Neural progenitor cell (in vitro differentiated cells): ENCODE data around the gene CRISPLD2. TPM values are rescaled to one million over a fixed set of nuclear protein-coding genes. Genes with fewer than 3 reads are reported as not detected.

Experiments
- DNase-seq: peaks from one replicate; pipeline ENCODE4 v3.0.0-alpha.2; 2016; ENCODE audit warnings: low spot score
- H2AFZ ChIP-seq: fragments of 200-600 bp; sonication (generic); replicated peaks from 2 replicates; pipeline ENCODE4 v1.6.1; 2016; ENCODE audit warnings: antibody characterized with exemption
- H3F3A ChIP-seq: fragments of 200-600 bp; sonication (generic); 2 replicates; pipeline ENCODE4 v1.6.1; 2016; ENCODE audit warnings: antibody characterized with exemption, low read depth
- H3K27ac ChIP-seq: fragments of 200-600 bp; sonication (generic); 2 replicates; pipeline ENCODE4 v1.5.1; 2016; ENCODE audit warnings: mild to moderate bottlenecking
- H3K27me3 ChIP-seq: fragments of 200-600 bp; sonication (generic); 2 replicates; pipeline ENCODE4 v1.6.1; 2016; ENCODE audit warnings: mild to moderate bottlenecking, moderate library complexity
- H3K36me3 ChIP-seq: fragments of 200-600 bp; sonication (generic); 2 replicates; pipeline ENCODE4 v1.5.1; 2016
- H3K4me1 ChIP-seq: fragments of 200-600 bp; sonication (generic); 2 replicates; pipeline ENCODE4 v1.6.1; 2016; ENCODE audit warnings: mixed run types
- H3K4me2 ChIP-seq: fragments of 200-600 bp; sonication (generic); 2 replicates; pipeline ENCODE4 v1.6.1; 2016
- H3K4me3 ChIP-seq: fragments of 200-600 bp; sonication (generic); 2 replicates; pipeline ENCODE4 v1.5.1; 2016
- H3K79me2 ChIP-seq: fragments of 200-600 bp; sonication (generic); 2 replicates; pipeline ENCODE4 v1.6.1; 2016; ENCODE audit warnings: low read depth
- H3K9ac ChIP-seq: fragments of 200-600 bp; sonication (generic); 2 replicates; pipeline ENCODE4 v1.6.1; 2016
- H3K9me3 ChIP-seq: fragments of 200-600 bp; sonication (generic); 2 replicates; pipeline ENCODE4 v1.5.1; 2016; ENCODE audit warnings: low read depth
- H4K20me1 ChIP-seq: fragments of 200-600 bp; sonication (generic); 2 replicates; pipeline ENCODE4 v1.6.1; 2016; ENCODE audit warnings: low read depth
- H3K27ac Mint-ChIP-seq: 3 replicates; pipeline ENCODE4 v1.8.0; 2021; ENCODE audit warnings: mixed read lengths
- H3K27me3 Mint-ChIP-seq: 2 replicates; pipeline ENCODE4 v1.8.0; 2022; ENCODE audit warnings: low read depth, mild to moderate bottlenecking, inconsistent platforms, moderate library complexity, mixed read lengths; ENCODE audit not compliant: insufficient read depth
- H3K36me3 Mint-ChIP-seq: 3 replicates; pipeline ENCODE4 v1.8.0; 2021; ENCODE audit warnings: mixed read lengths
- H3K4me1 Mint-ChIP-seq: 3 replicates; pipeline ENCODE4 v1.8.0; 2021; ENCODE audit warnings: mixed read lengths
- H3K4me3 Mint-ChIP-seq: 3 replicates; pipeline ENCODE4 v1.8.0; 2021; ENCODE audit warnings: mild to moderate bottlenecking, moderate library complexity, mixed read lengths
- H3K9me3 Mint-ChIP-seq: 3 replicates; pipeline ENCODE4 v1.8.0; 2020; ENCODE audit warnings: mixed read lengths
- CTCF ChIP-seq: fragments of 200-600 bp; sonication (generic); IDR thresholded peaks from 2 replicates; pipeline ENCODE4 v1.5.1; 2017; ENCODE audit warnings: antibody characterized with exemption, mild to moderate bottlenecking
- EZH2 ChIP-seq: fragments of 200-600 bp; sonication (generic); IDR thresholded peaks from 2 replicates; pipeline ENCODE4 v1.6.1; 2017; ENCODE audit warnings: antibody characterized with exemption, mild to moderate bottlenecking, moderate library complexity
- EZH2phosphoT487 ChIP-seq: fragments of 200-600 bp; sonication (generic); IDR thresholded peaks from 2 replicates; pipeline ENCODE4 v1.6.1; 2017; ENCODE audit warnings: antibody characterized with exemption
- total RNA-seq: library from RNA; depleted of rRNA; stranded (reverse); fragments of >200 nt; gene quantifications from 2 replicates; pipeline ENCODE4 v1.2.3, GENCODE V29; 2015; ENCODE audit warnings: low replicate concordance

The CRISPLD2 gene
- total RNA-seq, 1 donor from 2014 or later: 0.11 TPM

DNA sequence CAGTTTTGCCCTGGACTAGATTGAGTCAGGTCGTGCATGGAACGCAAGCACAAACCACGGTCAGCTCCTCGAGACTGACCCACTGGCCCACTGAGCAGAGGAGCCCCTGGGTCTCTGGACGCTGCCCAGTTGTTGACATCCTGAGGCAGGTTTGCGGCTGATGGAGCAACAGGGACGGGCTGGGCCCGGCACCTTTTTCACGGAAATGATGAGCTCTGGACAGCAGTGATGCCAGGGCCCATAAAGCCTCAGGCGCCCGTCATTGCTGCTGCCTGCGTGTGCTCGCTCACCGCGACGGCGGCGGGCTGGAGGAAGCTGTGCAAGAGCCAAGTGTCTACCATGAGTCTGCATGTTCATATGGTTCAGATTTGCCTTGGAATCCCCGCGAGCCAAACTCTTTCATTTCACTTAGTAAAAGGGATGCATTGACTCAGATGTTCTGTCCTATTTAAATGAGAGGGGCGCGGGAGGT lies 30.8 kb upstream of the CRISPLD2 start:
- no peak for TF ChIP-seq EZH2phosphoT487
- no peak for TF ChIP-seq EZH2
- no peak for TF ChIP-seq CTCF
- Histone ChIP-seq H3K9ac (no peak overlapping the region), H3K4me2 (no peak overlapping the region)

DNA sequence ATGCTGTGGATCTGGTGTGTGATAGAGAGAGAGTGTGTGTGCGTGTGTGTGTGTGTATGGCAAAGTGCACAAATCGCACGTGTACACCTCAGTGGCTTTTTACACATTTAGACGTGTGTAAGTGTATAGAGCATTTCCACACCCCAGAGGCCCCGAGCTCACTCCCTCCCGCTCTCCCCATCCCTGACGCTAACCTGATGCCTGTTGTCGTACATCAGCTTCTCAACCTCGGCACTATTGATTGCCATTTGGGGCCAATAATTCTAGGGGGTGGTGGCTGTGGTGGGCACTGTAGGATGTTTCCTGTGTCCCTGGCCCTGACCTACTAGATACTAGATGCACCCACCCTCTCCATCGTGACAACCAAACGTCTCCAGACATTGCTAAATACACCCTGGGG lies 30.4 kb upstream of the CRISPLD2 start:
- H3F3A ChIP-seq: no peaks in the 10 kb centered on the region
- no peak overlapping the region for H3K27ac ChIP-seq
- no peaks in the 10 kb centered on the region for H4K20me1 ChIP-seq
- DNase-seq: no peak
- no peaks in the 10 kb centered on the region for H3K27me3 ChIP-seq
- no peaks in the 10 kb centered on the region for H3K36me3 ChIP-seq
- no peak overlapping the region for H3K4me2 ChIP-seq
- H3K9me3 ChIP-seq: no peaks in the 10 kb centered on the region
- Mint-ChIP-seq H3K27ac (no peak overlapping the region), H3K36me3 (no peaks in the 10 kb centered on the region), H3K4me1 (peaks cover 5% of the 10 kb centered on the region), H3K9me3 (no peaks in the 10 kb centered on the region), H3K4me3 (no peak overlapping the region), H3K27me3 (no peaks in the 10 kb centered on the region)
- H3K9ac ChIP-seq: no peak overlapping the region
- no peak overlapping the region for H2AFZ ChIP-seq
- no peak for TF ChIP-seq CTCF
- no peak for TF ChIP-seq EZH2
- no peak for TF ChIP-seq EZH2phosphoT487
- H3K4me1 ChIP-seq: no peaks in the 10 kb centered on the region
- no peaks in the 10 kb centered on the region for H3K79me2 ChIP-seq
- no peak overlapping the region for H3K4me3 ChIP-seq

More for the DNA sequence above, 30.8 kb upstream of the CRISPLD2 start:
- no peaks in the 10 kb centered on the region for H3K9me3 Mint-ChIP-seq
- no peaks in the 10 kb centered on the region for H3K36me3 ChIP-seq
- H3K4me3 ChIP-seq: no peak overlapping the region
- H3K27me3 ChIP-seq: no peaks in the 10 kb centered on the region
- H2AFZ ChIP-seq: no peak overlapping the region
- no peaks in the 10 kb centered on the region for H3K27me3 Mint-ChIP-seq
- H3K27ac Mint-ChIP-seq: no peak overlapping the region
- H3K79me2 ChIP-seq: no peaks in the 10 kb centered on the region
- no peaks in the 10 kb centered on the region for H4K20me1 ChIP-seq
- peaks cover 5% of the 10 kb centered on the region for H3K4me1 Mint-ChIP-seq
- no peak overlapping the region for H3K27ac ChIP-seq
- no peaks in the 10 kb centered on the region for H3K9me3 ChIP-seq
- no peaks in the 10 kb centered on the region for H3K36me3 Mint-ChIP-seq
- no peaks in the 10 kb centered on the region for H3K4me1 ChIP-seq
- no peaks in the 10 kb centered on the region for H3F3A ChIP-seq
- no peak overlapping the region for H3K4me3 Mint-ChIP-seq
- no peak for DNase-seq

DNA sequence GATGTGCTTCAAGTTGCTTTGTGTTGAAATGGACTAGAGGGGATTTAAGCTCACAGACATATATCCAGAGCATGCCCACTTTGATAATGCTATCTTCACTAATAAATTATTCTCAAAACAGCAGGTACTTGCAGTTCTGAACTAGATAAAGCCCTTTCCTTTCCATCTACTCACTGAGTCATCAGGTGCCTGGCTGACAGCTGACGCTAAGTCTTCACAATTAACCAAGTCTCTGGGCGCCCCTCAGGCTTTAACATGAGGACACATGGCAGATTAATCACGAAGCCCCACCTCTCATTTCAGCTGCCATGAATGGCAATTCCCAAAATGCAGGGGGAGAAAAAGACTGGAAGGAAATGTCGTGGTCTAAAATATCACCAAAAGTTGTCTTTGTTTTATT lies 29.5 kb upstream of the CRISPLD2 start:
- Histone ChIP-seq H3K27ac (no peak overlapping the region), H3K36me3 (no peaks in the 10 kb centered on the region), H4K20me1 (no peaks in the 10 kb centered on the region), H3K9ac (no peak overlapping the region), H2AFZ (no peak overlapping the region), H3F3A (no peaks in the 10 kb centered on the region), H3K27me3 (no peaks in the 10 kb centered on the region), H3K79me2 (no peaks in the 10 kb centered on the region), H3K4me2 (no peak overlapping the region), H3K9me3 (no peaks in the 10 kb centered on the region), H3K4me3 (no peak overlapping the region), H3K4me1 (no peaks in the 10 kb centered on the region)
- no peak overlapping the region for H3K27ac Mint-ChIP-seq
- TF ChIP-seq CTCF (no peak), EZH2phosphoT487 (no peak), EZH2 (no peak)
- no peaks in the 10 kb centered on the region for H3K9me3 Mint-ChIP-seq
- H3K36me3 Mint-ChIP-seq: no peaks in the 10 kb centered on the region
- no peak overlapping the region for H3K4me3 Mint-ChIP-seq
- peaks cover under 1% of the 10 kb centered on the region for H3K27me3 Mint-ChIP-seq
- peaks cover 5% of the 10 kb centered on the region for H3K4me1 Mint-ChIP-seq
- DNase-seq: no peak
